ENCODE measurements around the gene REEP1.

The REEP1 gene

DNA sequence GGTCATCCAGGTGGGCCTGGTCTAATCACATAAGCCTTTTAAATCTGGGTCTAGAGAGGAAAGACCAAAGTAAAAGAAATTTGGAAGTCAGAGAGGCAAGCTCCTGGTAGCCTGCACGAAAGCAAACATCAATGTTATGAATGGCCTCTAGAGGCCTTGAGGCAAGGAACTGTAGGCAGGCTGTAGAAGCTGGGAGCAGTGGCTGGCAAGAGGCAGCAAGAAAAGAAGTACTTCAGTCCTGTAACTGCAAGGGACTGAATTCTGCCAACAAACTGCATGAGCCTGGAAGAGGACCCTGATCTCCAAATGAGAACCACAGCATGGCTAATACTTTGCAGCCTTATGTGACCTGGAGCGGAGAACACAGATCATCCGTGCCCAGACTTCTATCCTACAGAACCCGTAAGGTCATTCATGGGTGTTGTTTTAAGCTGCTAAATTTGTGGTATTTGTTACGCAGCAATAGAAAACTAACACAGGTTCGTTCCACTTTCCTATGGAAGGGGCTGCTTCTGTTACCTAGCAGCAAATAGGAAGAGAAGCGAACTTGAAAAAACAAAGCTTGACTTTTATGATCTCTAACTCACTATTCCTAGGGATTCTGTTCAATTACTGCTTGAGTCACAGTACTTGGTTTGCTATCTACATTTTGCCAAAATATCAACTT, 143.4 kb downstream of the REEP1 start:
- no peak for DNase-seq

DNA sequence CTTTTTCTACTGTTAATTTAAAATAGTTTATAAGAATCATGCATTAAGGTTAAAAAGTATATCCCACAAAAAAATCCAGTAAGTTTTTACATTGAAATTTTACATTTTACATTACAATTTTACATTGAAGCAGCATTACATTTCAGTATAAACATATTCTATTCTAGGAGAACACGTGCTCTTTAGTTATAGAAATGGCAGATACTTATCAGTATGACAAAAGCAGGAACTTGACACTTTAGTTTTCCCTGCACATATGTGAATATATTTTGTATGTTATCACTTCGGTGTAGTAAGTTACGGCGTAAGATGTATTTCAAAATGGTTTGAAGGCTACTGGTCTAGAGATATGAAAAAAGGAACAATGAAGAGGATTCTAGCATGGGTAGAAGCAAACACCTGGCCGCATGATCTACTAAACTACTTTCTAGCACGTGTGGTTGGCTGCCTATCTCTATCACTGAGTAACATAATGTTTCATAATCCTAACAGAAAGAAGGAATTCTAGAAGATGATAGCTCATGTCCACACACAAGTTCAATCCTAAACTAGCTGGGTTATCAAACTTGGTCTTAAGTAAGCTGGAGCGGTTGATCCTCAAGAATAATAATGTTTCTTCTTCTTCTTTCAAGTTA, 147.5 kb downstream of the REEP1 start:
- no peak for DNase-seq

DNA sequence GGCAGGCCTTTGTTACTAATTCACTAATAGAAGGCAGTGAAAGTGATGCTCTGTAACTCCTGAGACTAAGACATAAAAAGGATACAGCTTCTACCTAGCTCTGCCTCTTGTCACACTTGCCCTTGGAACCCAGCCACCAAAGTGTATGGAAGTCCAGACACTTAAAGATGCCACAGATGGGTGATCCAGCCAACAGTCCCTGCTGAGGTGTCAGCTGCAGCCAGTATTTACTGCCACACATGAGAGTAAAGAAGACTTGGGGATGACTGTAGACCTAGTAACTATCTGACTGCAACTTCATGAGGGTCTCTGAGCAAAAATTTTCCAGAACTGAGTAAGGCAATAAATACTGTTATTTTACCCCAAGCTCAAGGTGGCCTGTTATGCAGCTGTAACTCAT, 151.0 kb downstream of the REEP1 start:
- no peak for DNase-seq

DNA sequence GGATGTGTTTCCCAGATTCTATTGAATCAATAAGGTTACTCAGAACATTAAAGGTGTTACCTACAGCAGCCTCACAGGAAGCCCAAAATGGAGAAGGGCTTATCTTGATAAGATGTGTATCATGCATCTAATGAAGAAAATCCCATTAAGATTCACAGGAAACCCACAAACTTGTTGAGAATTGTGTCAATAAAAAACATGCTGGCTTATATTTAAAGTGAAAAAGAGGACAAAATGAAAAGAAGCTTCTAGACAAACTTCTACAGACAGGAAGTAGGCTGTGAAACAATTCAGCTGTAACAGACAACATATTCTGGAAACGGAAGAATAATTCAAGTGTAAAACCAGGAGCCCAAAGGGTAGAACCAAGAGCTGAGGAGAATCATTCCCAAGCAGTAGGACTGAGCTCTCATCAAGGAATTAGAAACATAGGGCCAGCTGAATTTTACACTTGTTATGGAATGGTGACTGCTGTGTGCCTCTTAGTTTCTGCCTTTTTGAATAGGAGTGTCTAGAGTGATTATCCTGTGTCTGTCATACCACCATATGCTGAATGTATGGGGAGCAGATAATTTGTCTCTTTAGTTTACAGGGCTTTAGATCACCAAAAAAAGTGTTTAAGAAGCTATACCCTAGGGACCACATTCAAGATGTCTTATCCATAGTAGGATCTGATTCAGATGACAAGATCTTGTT, 151.8 kb downstream of the REEP1 start:
- DNase-seq = no peak

DNA sequence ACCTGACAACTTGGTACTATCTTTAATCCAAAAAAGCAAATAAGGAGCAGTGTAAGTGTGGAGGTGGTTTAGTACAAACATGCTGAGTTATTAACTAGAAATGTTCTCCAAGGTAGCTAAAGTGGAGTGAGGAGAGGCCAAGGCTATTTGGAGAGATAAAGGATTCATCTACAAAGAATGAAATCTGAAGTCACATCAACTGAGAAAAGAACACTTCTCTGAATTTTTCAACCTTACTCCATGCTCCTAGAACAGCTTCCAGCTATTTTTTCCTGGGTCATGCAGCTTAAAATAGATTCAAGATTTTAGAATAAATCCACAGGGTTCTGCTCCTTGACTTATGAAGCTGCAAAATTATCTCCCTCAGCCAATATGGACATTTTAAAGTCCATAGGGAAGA, 160.8 kb downstream of the REEP1 start:
- DNase-seq = no peak

DNA sequence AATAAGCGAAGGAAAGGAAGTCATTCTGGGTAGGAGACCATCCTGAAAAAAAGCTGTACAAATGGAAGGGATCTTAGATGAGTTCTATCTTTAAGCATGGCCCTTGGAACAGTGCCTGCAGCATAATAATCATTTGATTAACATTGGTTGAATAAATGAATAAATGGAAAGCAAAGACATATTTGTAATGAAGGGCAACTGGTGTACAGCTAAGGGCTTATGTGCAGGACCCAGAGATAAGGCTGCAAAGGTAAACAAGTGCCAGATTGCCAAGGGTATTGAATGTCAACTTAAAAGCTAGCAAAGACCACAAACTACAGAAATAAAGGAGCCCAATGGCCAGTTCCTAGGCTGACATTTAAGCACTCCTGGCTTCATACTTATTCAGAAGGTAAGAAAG, 161.6 kb downstream of the REEP1 start:
- no peak for DNase-seq

DNA sequence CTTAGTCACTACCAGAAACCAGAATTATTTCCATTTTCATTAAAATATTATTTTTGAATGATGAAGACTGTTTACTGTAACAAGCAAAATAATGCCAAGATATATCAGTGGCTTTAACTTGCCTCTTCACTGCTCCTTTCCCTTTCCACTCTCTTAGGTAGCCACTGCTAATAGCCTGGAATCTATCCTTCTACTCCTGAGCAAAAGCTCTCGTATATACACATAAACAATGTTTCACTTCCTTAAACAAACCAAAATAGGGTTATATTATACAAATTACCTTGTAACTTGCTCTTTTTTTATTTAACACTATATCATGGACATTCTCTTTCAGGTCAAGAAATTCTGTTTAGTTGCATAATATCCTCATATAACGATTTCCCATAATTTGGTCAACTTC, 163.0 kb downstream of the REEP1 start:
- DNase-seq = no peak

DNA sequence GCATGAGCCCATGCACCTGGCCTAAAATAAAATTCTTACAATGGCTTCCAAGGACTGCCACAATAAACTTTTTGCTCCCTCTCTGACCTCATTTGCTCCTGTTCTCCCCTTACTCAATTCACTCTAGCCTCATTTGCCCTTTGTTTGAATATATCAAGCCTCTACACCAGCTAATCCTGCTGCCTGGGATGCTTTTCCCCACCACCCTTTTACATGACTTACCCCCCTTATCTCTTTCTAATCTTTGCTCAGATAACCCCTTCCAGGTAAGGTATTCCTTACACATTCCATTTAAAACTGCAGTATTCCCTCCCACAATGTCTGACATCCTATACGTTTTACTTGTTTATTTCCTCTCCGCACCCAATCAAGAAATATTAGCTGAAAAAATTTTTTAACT, 164.8 kb downstream of the REEP1 start:
- DNase-seq = no peak

DNA sequence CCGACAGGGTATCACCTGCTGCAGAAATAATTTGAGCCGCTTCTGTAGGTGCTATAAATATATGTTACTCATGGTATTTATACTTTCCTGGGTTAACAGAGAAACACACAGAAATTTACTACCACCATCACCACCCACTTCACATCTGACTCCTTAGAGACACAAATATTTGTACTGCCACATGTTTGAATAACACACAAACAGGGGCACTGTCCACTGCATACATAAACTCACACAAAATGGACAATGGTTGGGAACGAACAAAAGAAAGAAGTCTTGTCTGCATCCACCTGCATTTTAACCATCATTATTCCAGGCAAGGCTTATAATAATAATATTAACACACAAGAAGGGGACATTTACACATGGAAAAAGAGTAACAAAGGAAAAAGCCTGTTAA, 166.1 kb downstream of the REEP1 start:
- DNase-seq = no peak

DNA sequence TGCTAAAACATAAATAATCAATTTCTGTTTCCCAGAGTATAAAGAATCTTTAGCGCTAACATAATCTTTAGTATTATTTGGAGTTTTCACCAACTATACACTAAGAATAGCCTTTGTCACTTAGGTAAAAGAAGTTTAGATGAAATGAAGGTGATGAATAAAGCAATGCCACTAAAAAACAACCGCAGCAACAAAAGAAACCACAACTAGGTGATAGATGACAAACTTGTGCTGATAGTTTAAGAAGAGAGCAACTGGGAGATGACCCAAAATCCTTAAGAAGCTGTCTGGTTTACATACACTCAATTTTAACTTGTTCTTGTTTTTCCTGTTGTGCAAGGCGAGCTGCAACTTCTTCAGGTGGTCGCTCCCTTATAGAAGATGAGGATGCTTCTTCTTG, 167.0 kb downstream of the REEP1 start:
- no peak for DNase-seq

Measured in activated CD8-positive, alpha-beta memory T cell treated with anti-CD3 and anti-CD28 coated beads, Interleukin-2, amount 50 U/mL, for 4 hours (primary cell).